Colonic mucosa (tissue), 4 donors: ENCODE data around the gene ANKRD1. TPM values are rescaled to one million over a fixed set of nuclear protein-coding genes. Genes with fewer than 3 reads are reported as not detected.

Experiments used
- DNase-seq: peaks from one replicate; pipeline ENCODE4 v3.0.0-alpha.2; 2020
- H3K27ac ChIP-seq: fragments of 200-600 bp; one replicate; pipeline ENCODE4 v1.8.0; 2021
- H3K27me3 ChIP-seq: fragments of 200-600 bp; one replicate; pipeline ENCODE4 v1.8.0; 2021
- H3K36me3 ChIP-seq: fragments of 200-600 bp; one replicate; pipeline ENCODE4 v1.8.0; 2021
- H3K4me1 ChIP-seq: fragments of 200-600 bp; one replicate; pipeline ENCODE4 v1.8.0; 2021; ENCODE audit warnings: mild to moderate bottlenecking
- H3K4me3 ChIP-seq: fragments of 200-600 bp; one replicate; pipeline ENCODE4 v1.8.0; 2021
- H3K9ac ChIP-seq, 2 donors: one replicate each; pipeline ENCODE4 v1.7.0; 2013; ENCODE audit warnings: control low read depth in 2 of 2, low read depth in 2 of 2, low read length in 2 of 2
- H3K9me3 ChIP-seq: fragments of 200-600 bp; one replicate; pipeline ENCODE4 v1.8.0; 2021
- intact Hi-C: fragments of 100-400 bp; cut with DNase I; formaldehyde crosslinking; loops from one replicate; pipeline ENCODE4 v1.14.1; 2022
- total RNA-seq, 2 donors: library from RNA; stranded (reverse); fragmentation: NEBNext Ultra II Directional in 1 of 2; extraction: Animal tissue kit (Norgen Biotek cat#: 25700) in 1 of 2; gene quantifications; one replicate each; pipeline ENCODE4 v1.2.1, GENCODE V29; 2021
- TF ChIP-seq, protein P1 (sequence below): fragments of 200-600 bp; IDR thresholded peaks from one replicate; pipeline ENCODE4 v1.8.0; 2022; ENCODE audit warnings: antibody characterized with exemption, mild to moderate bottlenecking
- donor health status: healthy.
- donor health status: DM: no; HTN: no; CAD: no.
- donor health status: DM: no; HTN: no; CAD: no.

The ANKRD1 gene
- total RNA-seq, 2 donors from 2014 or later, result 0.32 TPM; not detected in 1

DNA sequence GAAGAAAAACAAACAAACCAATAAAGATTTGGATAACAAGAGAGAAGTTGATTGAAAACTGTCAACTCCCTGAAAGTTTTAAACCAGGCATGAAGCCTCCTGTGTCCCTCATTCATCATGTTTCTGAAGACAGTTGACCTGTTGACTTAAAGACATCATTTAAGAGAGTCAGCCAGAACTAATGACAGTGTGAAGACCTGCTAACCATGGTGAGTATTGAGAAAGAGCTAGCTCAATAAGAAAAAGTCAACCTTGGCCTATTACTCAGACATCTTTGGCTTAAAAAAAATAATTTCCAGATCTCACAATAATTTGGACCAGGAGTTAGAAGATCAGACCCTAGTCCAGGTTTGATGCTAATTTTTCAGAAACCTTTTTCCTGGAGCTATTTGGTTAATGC is 45.3 kb upstream of the ANKRD1 start:
- H3K9me3 ChIP-seq, result no peaks in the 10 kb centered on the region
- intact Hi-C loops, result no loop called here
- no peaks in the 10 kb centered on the region for H3K36me3 ChIP-seq
- H3K9ac ChIP-seq, result no peak overlapping the region
- no peaks in the 10 kb centered on the region for H3K4me1 ChIP-seq
- no peaks in the 10 kb centered on the region for H3K27me3 ChIP-seq
- no peak overlapping the region for H3K4me3 ChIP-seq
- no peak for DNase-seq
- TF ChIP-seq, protein P1, sequence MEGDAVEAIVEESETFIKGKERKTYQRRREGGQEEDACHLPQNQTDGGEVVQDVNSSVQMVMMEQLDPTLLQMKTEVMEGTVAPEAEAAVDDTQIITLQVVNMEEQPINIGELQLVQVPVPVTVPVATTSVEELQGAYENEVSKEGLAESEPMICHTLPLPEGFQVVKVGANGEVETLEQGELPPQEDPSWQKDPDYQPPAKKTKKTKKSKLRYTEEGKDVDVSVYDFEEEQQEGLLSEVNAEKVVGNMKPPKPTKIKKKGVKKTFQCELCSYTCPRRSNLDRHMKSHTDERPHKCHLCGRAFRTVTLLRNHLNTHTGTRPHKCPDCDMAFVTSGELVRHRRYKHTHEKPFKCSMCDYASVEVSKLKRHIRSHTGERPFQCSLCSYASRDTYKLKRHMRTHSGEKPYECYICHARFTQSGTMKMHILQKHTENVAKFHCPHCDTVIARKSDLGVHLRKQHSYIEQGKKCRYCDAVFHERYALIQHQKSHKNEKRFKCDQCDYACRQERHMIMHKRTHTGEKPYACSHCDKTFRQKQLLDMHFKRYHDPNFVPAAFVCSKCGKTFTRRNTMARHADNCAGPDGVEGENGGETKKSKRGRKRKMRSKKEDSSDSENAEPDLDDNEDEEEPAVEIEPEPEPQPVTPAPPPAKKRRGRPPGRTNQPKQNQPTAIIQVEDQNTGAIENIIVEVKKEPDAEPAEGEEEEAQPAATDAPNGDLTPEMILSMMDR, result no peak
- H3K27ac ChIP-seq, result no peak overlapping the region

DNA sequence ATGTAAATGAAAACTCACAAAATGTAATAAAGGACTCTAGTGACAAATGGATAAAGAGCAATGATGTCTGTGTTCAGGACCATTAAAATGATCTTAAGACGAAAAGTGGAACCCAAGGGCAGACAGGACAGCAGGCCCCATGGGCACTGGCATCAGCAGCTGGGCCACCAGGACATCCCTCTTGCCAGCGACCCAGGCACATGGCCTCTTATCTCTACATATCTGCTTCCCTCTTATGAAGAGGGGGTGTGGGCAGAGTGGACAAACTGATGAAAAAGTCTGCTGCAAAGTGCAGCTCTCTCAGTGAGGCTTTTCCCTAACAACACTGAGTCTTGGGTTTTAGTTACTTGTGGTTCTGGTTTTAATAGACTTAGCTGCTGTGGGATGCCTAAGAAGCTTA is 44.8 kb upstream of the ANKRD1 start:
- TF ChIP-seq, protein P1, result no peak
- Histone ChIP-seq H3K4me1 (no peaks in the 10 kb centered on the region), H3K9me3 (no peaks in the 10 kb centered on the region), H3K36me3 (no peaks in the 10 kb centered on the region), H3K9ac (no peak overlapping the region), H3K27ac (no peak overlapping the region), H3K4me3 (no peak overlapping the region), H3K27me3 (no peaks in the 10 kb centered on the region)
- no peak for DNase-seq
- intact Hi-C loops, result no loop called here

DNA sequence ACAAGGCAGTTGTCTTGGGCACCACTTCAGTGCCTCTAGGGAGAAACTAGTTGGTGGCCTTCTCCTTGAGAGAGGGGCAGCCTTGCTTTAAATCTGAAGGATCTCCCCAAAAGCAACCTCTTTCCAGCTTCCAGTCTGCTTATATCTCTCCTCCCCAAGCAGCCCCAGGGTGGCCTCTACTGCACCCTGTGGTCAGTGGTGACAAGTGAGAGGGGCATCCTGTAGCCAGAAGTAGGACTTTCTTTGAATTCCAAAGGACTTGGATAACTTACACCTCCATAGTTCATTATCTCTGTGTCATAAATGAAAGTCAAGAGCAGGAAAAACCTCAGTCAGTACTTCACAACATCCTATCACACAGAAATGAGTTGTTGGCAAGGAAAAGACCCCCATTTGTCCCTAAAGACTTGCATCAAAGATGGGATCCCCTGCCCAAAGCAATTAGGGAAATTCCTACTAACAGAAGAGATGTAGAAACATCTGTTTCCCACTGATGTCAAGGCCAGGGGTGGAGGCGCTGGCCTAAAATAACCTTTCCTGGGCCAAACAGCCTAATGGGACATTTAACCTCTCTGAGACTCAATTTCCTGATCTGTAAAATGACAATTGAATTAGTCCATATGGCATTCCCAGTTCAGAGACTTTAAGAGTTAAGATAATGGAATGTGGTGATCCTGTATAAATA is 44.0 kb upstream of the ANKRD1 start:
- Histone ChIP-seq H3K27ac (no peak overlapping the region), H3K27me3 (no peaks in the 10 kb centered on the region), H3K9me3 (no peaks in the 10 kb centered on the region), H3K4me1 (no peaks in the 10 kb centered on the region), H3K36me3 (no peaks in the 10 kb centered on the region), H3K9ac (no peak overlapping the region), H3K4me3 (no peak overlapping the region)
- no peak for DNase-seq
- intact Hi-C loops, result no loop called here
- TF ChIP-seq, protein P1, result no peak

DNA sequence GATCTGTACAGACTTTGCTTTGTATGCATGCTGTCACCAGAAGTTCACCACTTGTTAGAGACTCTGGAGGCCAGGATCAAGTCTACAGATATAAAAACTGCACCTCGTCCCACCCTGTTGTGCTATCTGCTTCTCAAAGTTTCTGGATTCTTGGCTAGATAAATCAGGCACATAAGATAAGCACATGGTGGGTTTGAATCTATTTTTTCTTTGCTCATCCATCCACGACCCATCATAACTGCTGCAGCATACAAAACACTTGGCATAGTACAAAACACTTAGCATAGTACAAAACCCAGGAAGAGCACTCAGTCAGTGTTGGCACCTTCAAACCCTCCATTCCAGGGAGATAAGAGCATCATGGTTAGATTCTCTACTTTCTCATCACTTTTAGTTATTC is 42.4 kb upstream of the ANKRD1 start:
- Histone ChIP-seq H3K27ac (no peak overlapping the region), H3K4me3 (no peak overlapping the region), H3K9ac (no peak overlapping the region), H3K36me3 (no peaks in the 10 kb centered on the region), H3K4me1 (no peaks in the 10 kb centered on the region), H3K27me3 (no peaks in the 10 kb centered on the region), H3K9me3 (no peaks in the 10 kb centered on the region)
- intact Hi-C loops, result no loop called here
- TF ChIP-seq, protein P1, result no peak
- no peak for DNase-seq

DNA sequence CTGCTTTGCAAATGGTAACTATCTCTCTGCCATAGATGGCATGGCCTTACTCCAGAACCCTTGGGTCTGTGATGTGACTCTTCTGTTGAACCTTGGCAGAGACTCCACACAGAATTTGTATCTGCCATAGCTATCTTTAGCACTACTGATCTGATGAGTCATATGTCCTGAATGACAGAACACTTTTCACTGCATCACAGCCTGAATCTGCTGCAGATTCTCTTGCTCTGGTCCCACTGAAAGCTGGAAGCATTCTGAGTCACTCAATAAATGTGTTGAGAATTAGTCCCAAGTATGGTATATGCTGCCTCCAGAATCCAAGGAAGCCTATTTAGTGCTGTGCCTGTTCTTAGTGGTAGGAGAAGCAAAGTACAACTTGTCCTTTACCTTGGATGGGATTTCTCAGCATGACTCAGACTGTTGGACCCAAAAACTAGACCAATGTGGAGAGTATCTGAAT is 39.5 kb upstream of the ANKRD1 start:
- Histone ChIP-seq H3K9me3 (no peaks in the 10 kb centered on the region), H3K36me3 (no peaks in the 10 kb centered on the region), H3K9ac (no peak overlapping the region), H3K4me1 (no peaks in the 10 kb centered on the region), H3K27me3 (no peaks in the 10 kb centered on the region), H3K4me3 (no peak overlapping the region), H3K27ac (no peak overlapping the region)
- DNase-seq, result no peak
- intact Hi-C loops, result no loop called here
- TF ChIP-seq, protein P1, result no peak
